IgD-negative memory B cell (primary cell): ENCODE results near the gene UFM1. TPM values are rescaled to one million over a fixed set of nuclear protein-coding genes. Genes with fewer than 3 reads are reported as not detected.
A peak's percentile ranks its signal among the peaks of the same experiment; 100 is the strongest.
"Not testable (repeated sequence)": the region's sequence is repeated elsewhere in the genome, so short reads cannot be mapped to it uniquely, and the experiment has no call there.

Source experiments
- H3K27ac Mint-ChIP-seq, 3 donors: one replicate each; pipeline ENCODE4 v1.8.0; 2020 to 2022; ENCODE audit warnings: mild to moderate bottlenecking in 3 of 3, mixed read lengths in 3 of 3, moderate library complexity in 1 of 3
- H3K27me3 Mint-ChIP-seq: one replicate; pipeline ENCODE4 v1.8.0; 2021; ENCODE audit warnings: mixed read lengths
- H3K36me3 Mint-ChIP-seq: one replicate; pipeline ENCODE4 v1.8.0; 2020; ENCODE audit warnings: mild to moderate bottlenecking, mixed read lengths
- H3K4me1 Mint-ChIP-seq, 3 donors: one replicate each; pipeline ENCODE4 v1.8.0; 2020 to 2022; ENCODE audit warnings: mixed read lengths in 3 of 3, mild to moderate bottlenecking in 1 of 3
- H3K4me3 Mint-ChIP-seq, 4 donors: one replicate each; pipeline ENCODE4 v1.8.0; 2020 to 2022; ENCODE audit warnings: mild to moderate bottlenecking in 4 of 4, mixed read lengths in 4 of 4, moderate library complexity in 3 of 4
- H3K9me3 Mint-ChIP-seq, 3 donors: one replicate each; pipeline ENCODE4 v1.8.0; 2020 to 2021; ENCODE audit warnings: mixed read lengths in 3 of 3, mild to moderate bottlenecking in 1 of 3
- polyA plus RNA-seq: library from polyadenylated mRNA; unstranded; fragments of 300-500 nt; fragmentation: Illumina TruSeq; gene quantifications from one replicate; pipeline ENCODE4 v1.2.3, GENCODE V29; 2021

UFM1 gene
- polyA plus RNA-seq, 1 donor from 2014 or later: 54.3 TPM

DNA sequence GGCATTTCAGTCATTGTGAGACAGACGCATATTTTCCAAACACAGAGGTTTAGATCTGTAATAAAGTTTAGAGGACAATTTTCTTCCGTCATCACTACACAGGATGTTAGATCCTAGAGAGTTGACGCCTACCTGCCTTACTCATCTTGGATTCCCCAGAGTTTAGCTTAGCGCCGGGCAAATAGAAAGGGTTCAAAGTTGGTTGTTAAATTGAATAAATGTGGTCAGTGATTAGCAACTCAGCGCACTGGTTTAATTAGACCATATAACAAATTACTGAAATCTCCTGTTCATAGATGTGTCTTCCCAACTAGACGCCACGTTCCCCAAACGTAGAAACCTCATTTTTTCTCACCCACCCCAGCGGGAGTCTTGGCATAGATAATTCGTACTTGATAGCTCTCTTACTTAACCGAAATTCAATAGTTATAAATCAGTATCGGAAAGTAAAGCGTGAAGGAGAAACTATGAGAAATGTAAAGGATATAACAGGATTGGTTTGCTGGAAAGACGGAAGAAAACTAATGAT, 726 bp upstream of the UFM1 start:
- peak overlapping the region; percentile 98 to 100 (median 98) for H3K4me3 Mint-ChIP-seq
- H3K9me3 Mint-ChIP-seq: no peaks in the 10 kb centered on the region
- H3K4me1 Mint-ChIP-seq: peaks cover 18 to 36% (median 28%) of the 10 kb centered on the region in 3 donors
- H3K36me3 Mint-ChIP-seq: peaks cover 2% of the 10 kb centered on the region
- no peaks in the 10 kb centered on the region for H3K27me3 Mint-ChIP-seq
- H3K27ac Mint-ChIP-seq: peak overlapping the region; percentile 94 to 99 (median 95)

DNA sequence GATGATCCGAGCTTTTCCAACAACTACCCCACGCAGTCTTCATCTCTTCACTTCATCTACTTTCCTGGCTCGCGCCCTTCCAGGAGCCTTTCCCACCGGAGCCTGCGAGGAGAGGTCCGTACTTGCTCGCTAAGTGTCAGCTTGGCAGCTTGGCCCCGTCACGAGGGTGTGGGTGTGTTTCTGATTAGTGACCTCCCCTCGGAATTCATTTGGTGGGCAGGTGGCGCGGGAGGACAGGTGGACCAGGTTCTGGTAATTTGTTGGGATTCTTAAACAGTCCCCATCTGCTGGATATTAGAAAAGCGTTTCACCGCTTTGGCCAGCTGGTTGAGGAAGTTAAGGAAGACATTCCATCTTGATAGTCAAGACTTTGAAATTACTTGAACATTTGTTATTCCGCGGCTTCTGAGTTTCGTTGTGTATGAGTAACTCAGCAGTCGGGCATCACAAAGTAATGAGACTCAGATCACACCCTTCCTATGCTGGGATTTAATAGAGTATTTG, 515 bp downstream of the UFM1 start:
- peak overlapping the region; percentile 94 to 99 (median 95) for H3K27ac Mint-ChIP-seq
- no peaks in the 10 kb centered on the region for H3K9me3 Mint-ChIP-seq
- peaks cover 2% of the 10 kb centered on the region for H3K36me3 Mint-ChIP-seq
- peak overlapping the region; percentile 98 to 100 (median 98) for H3K4me3 Mint-ChIP-seq
- peaks cover 18 to 36% (median 29%) of the 10 kb centered on the region in 3 donors for H3K4me1 Mint-ChIP-seq
- H3K27me3 Mint-ChIP-seq: no peaks in the 10 kb centered on the region

DNA sequence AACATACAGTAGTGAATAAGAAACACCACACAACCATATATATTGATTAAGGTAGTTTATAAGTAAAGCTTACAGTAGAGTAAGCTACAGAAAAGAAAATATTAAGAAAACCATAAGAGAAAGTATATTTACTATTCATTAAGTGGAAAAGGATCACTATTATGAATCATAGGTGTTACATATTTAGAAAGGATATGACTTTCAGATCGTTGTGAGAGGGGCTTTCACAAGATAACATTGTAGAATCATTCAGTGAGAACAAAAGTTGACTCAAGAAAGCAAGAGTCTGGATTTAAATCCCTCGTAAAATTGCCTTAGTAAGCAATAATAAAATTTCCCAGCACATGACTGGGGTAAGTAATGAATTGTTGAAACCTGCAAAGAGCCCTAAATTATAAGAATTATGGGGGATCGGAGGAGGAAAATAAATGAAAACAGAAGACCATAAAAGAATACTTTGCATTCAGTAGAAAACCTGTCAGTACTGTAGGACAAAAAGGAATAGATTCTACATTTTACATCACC, 6.0 kb downstream of the UFM1 start:
- Mint-ChIP-seq H3K27ac (no peak overlapping the region), H3K4me3 (no peak overlapping the region), H3K27me3 (no peaks in the 10 kb centered on the region), H3K36me3 (peaks cover 2% of the 10 kb centered on the region), H3K9me3 (no peaks in the 10 kb centered on the region), H3K4me1 (peaks cover 9 to 20% (median 20%) of the 10 kb centered on the region in 3 donors)

DNA sequence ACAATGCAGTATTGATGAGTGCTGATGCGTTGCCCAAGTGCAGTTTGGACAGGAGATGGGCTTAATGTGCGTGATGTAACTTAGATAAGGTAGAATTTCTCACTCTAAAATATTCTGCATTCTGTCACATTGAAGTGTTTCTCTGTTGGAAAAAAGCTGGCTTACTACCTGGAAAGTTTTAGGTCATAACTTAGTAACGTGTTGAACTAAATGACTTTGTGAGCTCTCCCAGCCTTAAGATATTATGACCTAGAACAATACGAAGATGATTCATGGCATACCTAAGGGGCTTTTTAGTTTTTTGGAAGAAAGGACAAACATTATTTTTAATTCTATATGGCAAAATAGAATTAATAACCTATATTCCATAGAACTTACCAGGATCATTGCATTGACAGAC, 9.0 kb downstream of the UFM1 start:
- peaks cover 9 to 14% (median 12%) of the 10 kb centered on the region in 3 donors for H3K4me1 Mint-ChIP-seq
- peaks cover 8% of the 10 kb centered on the region for H3K36me3 Mint-ChIP-seq
- no peak overlapping the region for H3K4me3 Mint-ChIP-seq
- H3K27me3 Mint-ChIP-seq: no peaks in the 10 kb centered on the region
- H3K9me3 Mint-ChIP-seq: no peaks in the 10 kb centered on the region
- no peak overlapping the region for H3K27ac Mint-ChIP-seq

DNA sequence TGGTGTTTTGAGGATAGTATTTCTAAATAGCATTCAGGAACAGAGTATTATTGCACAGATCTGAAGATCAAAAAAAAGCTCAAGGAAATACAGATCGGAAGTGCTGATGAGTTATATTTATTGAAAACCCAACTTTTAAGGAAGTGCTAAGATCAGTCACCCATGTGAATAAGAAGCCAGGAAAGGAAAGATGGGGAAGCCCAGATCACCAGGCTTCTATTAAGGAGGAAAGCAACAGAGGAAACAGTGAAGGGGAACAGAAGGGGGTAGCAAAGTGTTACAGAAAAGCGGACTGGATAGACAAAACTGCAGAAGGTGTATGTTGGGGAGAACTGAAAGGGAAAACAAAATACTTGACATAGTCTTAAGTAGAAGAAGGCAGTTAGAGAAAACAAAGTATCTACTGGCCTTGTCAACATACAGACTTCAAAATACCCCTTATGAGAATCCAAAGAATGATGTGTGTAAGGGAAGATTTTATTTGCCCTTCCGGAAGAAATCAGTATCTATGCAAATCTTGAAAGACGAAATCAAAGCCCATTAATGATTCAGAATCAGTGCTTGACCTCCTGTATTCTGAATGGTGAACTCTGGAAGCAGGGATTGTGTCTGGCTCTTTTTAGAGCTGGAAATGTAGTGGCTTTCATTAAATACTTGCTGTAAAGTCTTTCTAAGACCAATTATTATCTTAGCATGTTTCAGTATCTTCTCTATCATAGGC, 12.1 kb downstream of the UFM1 start:
- Mint-ChIP-seq H3K27me3 (no peaks in the 10 kb centered on the region), H3K27ac (peak overlapping the region in 1 of 3 donors; percentile 25), H3K4me3 (no peak overlapping the region), H3K9me3 (no peaks in the 10 kb centered on the region), H3K4me1 (peaks cover 9 to 17% (median 14%) of the 10 kb centered on the region in 3 donors), H3K36me3 (peaks cover 8% of the 10 kb centered on the region)

DNA sequence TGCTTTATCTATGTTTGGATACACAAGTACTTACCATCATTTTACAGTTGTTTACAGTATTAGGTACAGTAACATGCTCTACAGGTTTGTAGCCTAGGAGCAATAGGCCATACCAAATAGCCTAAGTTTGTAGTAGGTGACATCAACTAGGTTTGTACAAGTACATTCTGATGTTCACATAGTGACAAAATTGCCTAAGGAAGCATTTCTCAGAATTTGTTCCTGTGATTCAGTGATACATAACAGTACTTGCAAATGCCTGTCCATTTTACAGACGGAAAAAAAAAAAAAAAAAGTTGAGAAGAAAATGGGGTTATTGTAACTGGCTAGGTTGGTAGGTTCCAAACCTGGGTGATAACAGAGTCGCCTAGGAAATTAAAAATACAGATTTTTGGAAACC, 13.6 kb downstream of the UFM1 start:
- no peaks in the 10 kb centered on the region for H3K27me3 Mint-ChIP-seq
- peaks cover 9 to 17% (median 14%) of the 10 kb centered on the region in 3 donors for H3K4me1 Mint-ChIP-seq
- no peak overlapping the region for H3K4me3 Mint-ChIP-seq
- H3K9me3 Mint-ChIP-seq: no peaks in the 10 kb centered on the region
- H3K36me3 Mint-ChIP-seq: peaks cover 8% of the 10 kb centered on the region
- no peak overlapping the region for H3K27ac Mint-ChIP-seq

DNA sequence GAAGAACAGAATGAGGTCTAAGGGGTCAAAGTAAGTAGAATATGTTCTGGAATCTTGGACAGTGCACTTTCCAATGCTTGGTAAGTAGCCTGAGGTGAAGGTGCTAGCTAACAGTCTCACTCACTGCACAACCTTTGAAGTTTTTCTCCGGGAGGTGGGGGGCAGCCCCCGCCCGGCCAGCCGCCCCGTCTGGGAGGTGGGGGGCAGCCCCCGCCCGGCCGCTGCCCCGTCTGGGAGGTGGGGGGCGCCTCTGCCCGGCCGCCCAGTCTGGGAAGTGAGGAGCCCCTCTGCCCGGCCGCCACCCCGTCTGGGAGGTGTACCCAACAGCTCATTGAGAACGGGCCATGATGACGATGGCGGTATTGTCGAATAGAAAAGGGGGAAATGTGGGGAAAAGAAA, 14.1 kb downstream of the UFM1 start:
- not testable (repeated sequence) for H3K4me3 Mint-ChIP-seq, H3K27ac Mint-ChIP-seq, H3K9me3 Mint-ChIP-seq, H3K36me3 Mint-ChIP-seq, H3K27me3 Mint-ChIP-seq
- H3K4me1 Mint-ChIP-seq: peaks cover 9 to 17% (median 14%) of the 10 kb centered on the region in 3 donors

DNA sequence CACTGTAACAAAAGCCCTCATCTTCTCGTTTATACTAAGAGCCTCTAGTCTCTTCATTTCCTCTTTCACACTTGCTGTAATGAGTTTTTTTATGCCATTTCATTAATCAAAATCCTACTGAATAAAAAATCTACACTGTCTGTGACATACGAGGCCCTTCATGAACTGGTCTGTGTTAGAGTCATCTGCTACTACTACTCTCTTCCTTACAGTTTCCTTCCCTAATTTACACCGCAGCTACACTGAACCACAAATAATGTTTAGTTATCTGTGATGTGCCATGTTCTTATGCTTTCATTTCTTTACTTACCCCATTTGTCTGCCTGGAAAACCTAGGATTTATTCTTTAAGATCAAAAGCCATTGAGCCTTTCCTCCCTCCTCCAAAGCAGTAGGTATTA, 16.0 kb downstream of the UFM1 start:
- Mint-ChIP-seq H3K4me1 (peaks cover 8 to 17% (median 12%) of the 10 kb centered on the region in 3 donors), H3K4me3 (no peak overlapping the region), H3K9me3 (no peaks in the 10 kb centered on the region), H3K27me3 (no peaks in the 10 kb centered on the region), H3K36me3 (peaks cover 6% of the 10 kb centered on the region), H3K27ac (no peak overlapping the region)

DNA sequence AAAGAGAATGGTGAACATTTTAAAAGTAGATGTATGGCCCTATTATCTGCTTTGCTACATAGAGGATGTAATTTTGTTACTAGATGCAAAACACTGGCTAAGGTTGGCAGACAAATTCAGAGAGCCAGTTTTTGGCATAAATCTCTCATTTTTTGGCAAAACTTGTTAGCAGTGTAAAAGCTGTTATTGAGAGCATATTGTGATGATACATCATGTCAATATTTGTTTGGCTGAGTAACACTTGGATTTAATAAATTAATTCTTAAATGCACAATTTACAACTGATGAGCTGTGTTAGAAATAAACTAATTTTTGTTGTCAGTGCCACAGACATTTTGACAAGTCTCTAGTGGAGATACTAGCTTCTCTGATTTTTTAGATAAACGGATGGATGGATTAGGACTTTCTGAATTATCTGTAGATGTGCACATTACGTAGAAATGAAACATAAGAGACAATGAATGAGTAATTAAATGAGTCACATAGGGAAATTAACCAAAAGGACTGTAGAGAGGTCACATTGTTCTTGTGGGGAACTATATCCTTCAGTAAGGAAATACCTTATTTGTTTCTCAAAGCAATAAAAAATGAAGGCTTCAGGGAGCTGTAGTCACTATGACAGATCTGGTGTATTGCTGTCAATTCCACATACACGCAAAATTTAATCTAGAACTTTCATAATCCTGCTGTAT, 17.4 kb downstream of the UFM1 start:
- peaks cover 0 to 8% (median 3%) of the 10 kb centered on the region in 3 donors for H3K4me1 Mint-ChIP-seq
- no peak overlapping the region for H3K4me3 Mint-ChIP-seq
- H3K27ac Mint-ChIP-seq: no peak overlapping the region
- H3K9me3 Mint-ChIP-seq: peaks cover 0 to 2% (median under 1%) of the 10 kb centered on the region in 3 donors
- H3K36me3 Mint-ChIP-seq: peaks cover 1% of the 10 kb centered on the region
- H3K27me3 Mint-ChIP-seq: no peaks in the 10 kb centered on the region

DNA sequence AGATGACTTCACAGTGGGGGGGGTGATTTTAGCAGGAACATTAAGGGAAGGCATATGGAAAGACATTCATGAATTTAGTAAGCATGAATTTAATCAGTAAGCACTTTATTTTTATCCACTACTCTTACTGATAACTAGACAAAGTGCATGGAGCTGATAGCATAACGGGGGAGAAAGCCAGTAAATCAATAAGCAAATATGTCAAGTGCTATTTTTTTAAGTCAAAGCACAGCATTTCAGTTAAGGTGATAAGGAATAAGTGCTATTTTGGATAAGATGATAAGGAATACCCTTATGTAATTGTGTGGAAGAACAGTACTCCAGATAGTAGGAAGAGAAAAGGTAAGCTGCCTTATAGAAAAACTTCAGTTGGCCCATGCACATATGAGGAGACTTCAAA, 19.4 kb downstream of the UFM1 start:
- Mint-ChIP-seq H3K27ac (no peak overlapping the region), H3K4me3 (no peak overlapping the region), H3K4me1 (peaks cover 0 to 8% (median 3%) of the 10 kb centered on the region in 3 donors), H3K36me3 (no peaks in the 10 kb centered on the region), H3K9me3 (peaks cover 0 to 5% (median 2%) of the 10 kb centered on the region in 3 donors), H3K27me3 (peaks cover 6% of the 10 kb centered on the region)

DNA sequence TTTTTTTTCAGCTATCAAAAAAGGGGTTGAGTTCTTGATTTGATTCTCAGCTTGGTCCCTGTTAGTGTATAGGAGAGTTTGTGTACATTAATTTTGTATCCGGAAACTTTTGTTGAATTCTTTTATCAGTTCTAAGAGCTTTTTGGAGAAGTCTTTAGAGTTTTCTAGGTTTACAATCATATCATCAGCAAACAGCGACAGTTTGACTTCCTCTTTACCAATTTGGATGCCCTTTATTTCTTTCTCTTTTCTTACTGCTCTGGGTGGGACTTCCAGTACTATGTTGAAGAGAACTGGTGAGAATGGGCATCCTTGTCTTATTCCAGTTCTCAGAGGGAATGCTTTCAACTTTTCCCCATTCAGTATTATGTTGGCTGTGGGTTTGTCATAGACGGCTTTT, 20.4 kb downstream of the UFM1 start:
- H3K9me3 Mint-ChIP-seq, H3K27ac Mint-ChIP-seq, H3K27me3 Mint-ChIP-seq, H3K4me3 Mint-ChIP-seq, H3K36me3 Mint-ChIP-seq, H3K4me1 Mint-ChIP-seq: not testable (repeated sequence)

DNA sequence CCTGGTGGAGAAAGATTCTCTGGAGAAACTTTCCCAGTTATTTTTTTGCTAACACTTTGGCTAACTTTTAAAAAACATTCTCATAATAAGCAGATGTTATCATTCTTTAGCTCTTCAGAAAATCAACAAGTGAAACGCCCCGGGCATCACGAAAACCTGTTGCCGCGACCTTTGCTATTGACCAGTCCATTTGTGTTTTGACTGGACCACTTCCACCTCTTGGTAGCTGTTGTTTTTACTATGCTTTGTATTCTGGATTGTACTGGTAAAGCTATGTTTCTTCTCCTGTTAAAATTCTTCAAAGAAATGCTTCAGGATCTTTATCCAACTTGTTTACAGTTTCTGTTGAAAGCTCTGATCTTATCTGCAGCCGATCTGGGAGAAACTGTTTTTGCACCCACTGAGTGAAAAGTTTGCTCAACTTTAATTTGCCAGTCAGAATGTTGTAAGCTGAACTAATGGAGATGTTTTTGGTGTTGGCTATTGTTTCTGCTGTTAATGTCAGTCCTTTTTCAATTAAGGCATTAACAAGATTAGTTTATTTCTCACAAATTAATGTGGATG, 23.3 kb downstream of the UFM1 start:
- Mint-ChIP-seq H3K4me3 (no peak overlapping the region), H3K36me3 (no peaks in the 10 kb centered on the region), H3K27me3 (peaks cover 9% of the 10 kb centered on the region), H3K9me3 (peaks cover 0 to 5% (median 2%) of the 10 kb centered on the region in 3 donors), H3K27ac (no peak overlapping the region), H3K4me1 (no peaks in the 10 kb centered on the region)

DNA sequence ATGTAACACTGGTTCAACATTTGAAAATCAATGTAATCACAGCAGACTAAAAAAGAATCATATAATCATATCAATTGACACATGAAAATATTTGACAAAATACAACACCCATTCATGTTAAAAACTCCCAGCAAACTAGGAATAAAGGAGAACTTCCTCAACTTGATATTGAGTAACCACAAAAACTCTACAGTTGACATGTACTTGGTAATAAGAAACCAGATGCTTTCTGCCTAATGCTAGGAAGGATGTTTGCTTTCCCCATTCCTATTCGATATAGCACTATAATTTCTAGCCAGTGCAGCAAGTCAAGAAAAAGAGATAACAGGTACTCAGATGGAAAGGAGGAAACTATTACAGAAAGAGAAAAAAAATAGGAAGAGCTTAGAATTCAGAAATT, 26.9 kb downstream of the UFM1 start:
- Mint-ChIP-seq H3K27ac (no peak overlapping the region), H3K27me3 (peaks cover 9% of the 10 kb centered on the region), H3K9me3 (peaks cover 0 to 5% (median 0%) of the 10 kb centered on the region in 3 donors), H3K4me3 (no peak overlapping the region), H3K4me1 (no peaks in the 10 kb centered on the region), H3K36me3 (no peaks in the 10 kb centered on the region)

DNA sequence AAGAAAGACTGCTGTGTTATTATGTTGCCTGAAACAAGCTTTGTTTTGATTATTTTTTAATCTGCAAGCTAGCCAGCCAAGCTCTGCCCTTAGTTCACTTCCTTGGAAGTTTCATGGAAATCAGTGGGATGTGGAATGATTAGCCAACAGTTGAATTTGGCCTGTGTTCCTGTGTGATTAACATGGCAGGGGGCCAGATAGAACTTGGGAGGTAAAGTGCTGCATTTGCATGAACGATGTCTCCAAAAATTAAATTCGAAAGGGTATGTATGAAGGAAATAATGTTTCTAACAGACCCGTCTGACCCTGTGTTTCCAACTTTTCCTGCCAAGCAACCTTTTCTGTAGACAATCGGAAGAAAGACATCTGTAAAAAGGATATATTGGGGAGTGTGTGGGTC, 32.2 kb downstream of the UFM1 start:
- no peak overlapping the region for H3K4me3 Mint-ChIP-seq
- no peaks in the 10 kb centered on the region for H3K9me3 Mint-ChIP-seq
- H3K36me3 Mint-ChIP-seq: no peaks in the 10 kb centered on the region
- H3K27me3 Mint-ChIP-seq: no peaks in the 10 kb centered on the region
- no peak overlapping the region for H3K27ac Mint-ChIP-seq
- no peaks in the 10 kb centered on the region for H3K4me1 Mint-ChIP-seq

DNA sequence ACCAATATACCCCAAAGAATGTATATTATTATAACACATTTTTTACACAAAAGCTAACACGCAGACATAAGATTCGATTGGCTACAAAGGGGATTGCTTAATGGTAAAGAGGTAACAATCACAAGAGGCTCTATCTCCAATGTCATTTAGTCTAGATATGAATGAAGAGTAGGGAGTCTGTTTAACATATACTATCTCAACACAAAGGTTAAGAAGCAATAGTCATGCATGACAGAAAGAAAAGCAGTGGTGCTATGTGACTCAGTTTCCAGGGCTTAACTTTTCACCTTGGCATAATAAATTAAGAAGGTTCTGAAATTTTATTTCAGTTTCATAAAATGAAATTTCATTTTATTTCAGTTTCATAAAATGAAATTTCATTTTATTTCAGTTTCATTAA, 33.3 kb downstream of the UFM1 start:
- no peaks in the 10 kb centered on the region for H3K36me3 Mint-ChIP-seq
- H3K27me3 Mint-ChIP-seq: peaks cover 1% of the 10 kb centered on the region
- H3K4me1 Mint-ChIP-seq: no peaks in the 10 kb centered on the region
- peaks cover 0 to 1% (median 0%) of the 10 kb centered on the region in 3 donors for H3K9me3 Mint-ChIP-seq
- H3K27ac Mint-ChIP-seq: no peak overlapping the region
- no peak overlapping the region for H3K4me3 Mint-ChIP-seq
